GM18868 (cell line): ENCODE results near the gene PPIE.

ENCODE experiments used
- ATAC-seq: cut with Tn5 transposase; IDR thresholded peaks from one replicate; pipeline ENCODE4 v1.9.1; 2021; ENCODE audit warnings: mild to moderate bottlenecking, moderate library complexity; ENCODE audit not compliant: unreplicated experiment

PPIE gene

GRCh38 chr1:39738622-39739366 is at the start of gene PPIE:
PPIE (plus strand) TSS chr1:39738882; CDS start chr1:39738901, 19 bp downstream.
- peak; percentile 81 for ATAC-seq

- ATAC-seq: no peak
These were observed 49.5 kb upstream of the PPIE start for GRCh38 chr1:39689214-39689613.

- ATAC-seq: no peak
These were observed 49.0 kb upstream of the PPIE start for GRCh38 chr1:39689635-39690034.

GRCh38 chr1:39690225-39690624 is 48.5 kb upstream of the PPIE start:
- ATAC-seq: no peak

- ATAC-seq: no peak
These were observed 47.8 kb upstream of the PPIE start for GRCh38 chr1:39690794-39691382.

- ATAC-seq: peak; percentile 76
These were observed 47.1 kb upstream of the PPIE start, which contains the start of gene HPCAL4 for GRCh38 chr1:39691383-39692151. HPCAL4 (minus strand) TSS chr1:39691433; CDS start chr1:39684603, 6,830 bp downstream.

- ATAC-seq: no peak
These were observed 46.3 kb upstream of the PPIE start for GRCh38 chr1:39692152-39693074.

- no peak for ATAC-seq
These were observed 44.7 kb upstream of the PPIE start for GRCh38 chr1:39694026-39694425.

- ATAC-seq: no peak
These were observed 43.7 kb upstream of the PPIE start for GRCh38 chr1:39695016-39695415.

GRCh38 chr1:39696448-39696847 is 42.2 kb upstream of the PPIE start:
- no peak for ATAC-seq

- no peak for ATAC-seq
These were observed 40.1 kb upstream of the PPIE start for GRCh38 chr1:39698568-39698967.

- no peak for ATAC-seq
These were observed 39.3 kb upstream of the PPIE start for GRCh38 chr1:39699419-39699818.

- no peak for ATAC-seq
These were observed 38.3 kb upstream of the PPIE start for GRCh38 chr1:39700348-39700747.

GRCh38 chr1:39701049-39701439 is 37.6 kb upstream of the PPIE start:
- ATAC-seq: no peak

- no peak for ATAC-seq
These were observed 33.9 kb upstream of the PPIE start for GRCh38 chr1:39704757-39705156.

- no peak for ATAC-seq
These were observed 31.2 kb upstream of the PPIE start for GRCh38 chr1:39707506-39707905.

- ATAC-seq: no peak
These were observed 27.3 kb upstream of the PPIE start for GRCh38 chr1:39711104-39711965.

GRCh38 chr1:39711966-39712340 is 26.7 kb upstream of the PPIE start:
- no peak for ATAC-seq

GRCh38 chr1:39713557-39713956 is 25.1 kb upstream of the PPIE start:
- no peak for ATAC-seq

- no peak for ATAC-seq
These were observed 20.9 kb upstream of the PPIE start for GRCh38 chr1:39717809-39718208.
